ENCODE results near the gene TRNP1.
"Not testable (repeated sequence)": the region's sequence is repeated elsewhere in the genome, so short reads cannot be mapped to it uniquely, and the experiment has no call there.

TRNP1 gene, protein sequence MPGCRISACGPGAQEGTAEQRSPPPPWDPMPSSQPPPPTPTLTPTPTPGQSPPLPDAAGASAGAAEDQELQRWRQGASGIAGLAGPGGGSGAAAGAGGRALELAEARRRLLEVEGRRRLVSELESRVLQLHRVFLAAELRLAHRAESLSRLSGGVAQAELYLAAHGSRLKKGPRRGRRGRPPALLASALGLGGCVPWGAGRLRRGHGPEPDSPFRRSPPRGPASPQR

GRCh38 chr1:26993237-26994019 lies at the start of gene TRNP1:
TRNP1 (plus strand) TSS chr1:26993692; CDS start chr1:26993787, 95 bp downstream.
- no peak for DNase-seq (ENCODE audit: low spot score)

GRCh38 chr1:26945138-26945537 lies 48.4 kb upstream of the TRNP1 start:
- DNase-seq (ENCODE audit: low spot score) = no peak

- no peak for DNase-seq (ENCODE audit: low spot score)
These were observed 47.8 kb upstream of the TRNP1 start for GRCh38 chr1:26945728-26946127.

DNA sequence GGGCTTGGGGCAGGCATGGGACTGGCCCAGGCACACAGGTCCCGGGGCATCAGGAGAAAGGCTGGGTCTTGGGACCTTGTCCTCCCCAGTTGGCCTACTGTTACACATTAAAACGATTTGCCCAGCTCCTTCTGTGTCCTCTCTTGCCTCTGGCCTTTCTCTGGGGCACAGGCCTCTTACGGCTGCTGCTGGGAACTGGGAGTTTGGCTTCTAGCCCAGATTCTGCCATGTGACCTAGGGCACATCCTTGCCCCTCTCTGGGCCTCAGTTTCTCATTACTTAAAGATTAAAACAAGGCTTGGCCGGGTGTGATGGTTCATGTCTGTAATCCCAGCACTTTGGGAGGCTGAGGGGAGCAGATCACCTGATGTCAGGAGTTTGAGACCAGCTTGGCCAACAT lies 47.2 kb upstream of the TRNP1 start:
- peak; percentile 8 for DNase-seq (ENCODE audit: low spot score)

DNA sequence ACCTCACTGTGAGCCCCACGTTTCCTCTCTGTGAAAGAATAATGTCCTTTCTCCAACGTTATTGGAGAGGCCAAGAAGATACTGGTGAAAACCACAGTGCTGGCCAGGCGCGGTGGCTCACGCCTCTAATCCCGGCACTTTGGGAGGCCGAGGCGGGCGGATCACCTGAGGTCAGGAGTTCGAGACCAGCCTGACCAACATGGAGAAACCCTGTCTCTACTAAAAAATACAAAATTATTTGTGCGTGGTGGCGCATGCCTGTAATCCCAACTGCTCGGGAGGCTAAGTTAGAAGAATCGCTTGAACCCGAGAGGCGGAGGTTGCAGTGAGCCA lies 44.8 kb upstream of the TRNP1 start:
- DNase-seq (ENCODE audit: low spot score) = not testable (repeated sequence)

GRCh38 chr1:26949266-26949925 lies 44.1 kb upstream of the TRNP1 start:
- DNase-seq (ENCODE audit: low spot score) = no peak

GRCh38 chr1:26949926-26950319 lies 43.6 kb upstream of the TRNP1 start:
- DNase-seq (ENCODE audit: low spot score) = no peak

- DNase-seq (ENCODE audit: low spot score) = no peak
These were observed 42.9 kb upstream of the TRNP1 start for GRCh38 chr1:26950602-26951001.

- DNase-seq (ENCODE audit: low spot score) = no peak
These were observed 42.3 kb upstream of the TRNP1 start for GRCh38 chr1:26951216-26951615.

- DNase-seq (ENCODE audit: low spot score) = no peak
These were observed 41.5 kb upstream of the TRNP1 start for GRCh38 chr1:26951821-26952497.

DNA sequence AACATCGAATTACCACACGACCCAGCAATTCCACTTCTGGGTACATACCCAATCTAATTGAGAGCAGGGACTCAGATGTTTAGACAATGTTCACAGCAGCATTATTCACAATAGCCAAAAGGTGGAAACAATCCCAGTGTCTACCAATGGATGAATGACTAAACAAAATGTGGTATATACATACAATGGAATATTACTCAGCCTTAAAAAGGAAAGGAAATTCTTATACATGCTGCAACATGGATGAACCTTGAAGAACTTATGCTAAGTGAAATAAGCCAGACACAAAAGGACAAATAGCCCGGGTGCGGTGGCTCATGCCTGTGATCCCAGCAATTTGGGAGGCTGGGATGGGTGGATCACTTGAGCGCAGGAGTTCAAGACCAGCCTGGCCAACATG lies 40.1 kb upstream of the TRNP1 start:
- DNase-seq (ENCODE audit: low spot score) = no peak

DNA sequence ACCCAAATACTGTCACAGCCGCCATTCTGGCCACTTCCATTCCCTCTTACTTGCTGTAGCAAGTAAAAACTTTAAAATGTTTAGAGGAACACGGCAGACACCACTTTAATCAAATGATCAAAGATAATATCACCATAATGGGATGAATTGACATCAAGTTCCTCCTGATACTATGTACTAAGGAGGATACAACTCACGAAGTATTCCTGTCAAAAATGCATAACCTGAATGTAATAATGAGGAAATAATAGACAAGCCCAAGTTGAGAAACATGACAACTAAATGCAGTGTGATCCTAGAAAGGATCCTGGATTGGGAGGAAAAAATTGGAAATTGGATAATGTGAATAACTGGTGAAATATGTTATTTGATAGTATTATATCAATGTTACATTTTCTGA lies 37.2 kb upstream of the TRNP1 start:
- no peak for DNase-seq (ENCODE audit: low spot score)

DNA sequence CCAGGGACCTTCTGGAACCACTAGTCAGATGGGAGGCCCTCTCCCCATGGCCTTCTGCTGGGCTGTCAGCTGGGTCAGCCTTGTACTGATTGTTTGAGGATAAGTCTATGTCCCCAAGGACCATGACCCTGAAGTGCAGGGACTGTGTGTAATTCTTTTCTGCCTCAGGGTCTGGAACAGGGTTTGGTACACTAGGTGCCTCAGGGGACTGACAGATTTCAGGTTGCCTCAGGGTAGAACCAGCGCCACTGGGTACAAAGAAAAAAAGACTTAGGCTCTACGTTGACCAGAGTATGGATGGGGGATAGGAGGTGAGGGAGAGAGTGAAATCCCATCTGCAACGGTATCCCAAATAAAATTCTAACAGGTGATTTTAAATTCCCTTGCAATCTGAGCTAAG lies 36.2 kb upstream of the TRNP1 start:
- no peak for DNase-seq (ENCODE audit: low spot score)

GRCh38 chr1:26959270-26959669 lies 34.2 kb upstream of the TRNP1 start:
- DNase-seq (ENCODE audit: low spot score) = no peak

GRCh38 chr1:26959722-26960624 lies 33.5 kb upstream of the TRNP1 start, which contains the start of gene KDF1:
KDF1 (minus strand) TSS chr1:26960468; CDS start chr1:26952380, 8,088 bp downstream.
- no peak for DNase-seq (ENCODE audit: low spot score)

GRCh38 chr1:26960625-26960966 lies 32.9 kb upstream of the TRNP1 start:
- no peak for DNase-seq (ENCODE audit: low spot score)

GRCh38 chr1:26961826-26962225 lies 31.7 kb upstream of the TRNP1 start:
- DNase-seq (ENCODE audit: low spot score) = no peak

DNA sequence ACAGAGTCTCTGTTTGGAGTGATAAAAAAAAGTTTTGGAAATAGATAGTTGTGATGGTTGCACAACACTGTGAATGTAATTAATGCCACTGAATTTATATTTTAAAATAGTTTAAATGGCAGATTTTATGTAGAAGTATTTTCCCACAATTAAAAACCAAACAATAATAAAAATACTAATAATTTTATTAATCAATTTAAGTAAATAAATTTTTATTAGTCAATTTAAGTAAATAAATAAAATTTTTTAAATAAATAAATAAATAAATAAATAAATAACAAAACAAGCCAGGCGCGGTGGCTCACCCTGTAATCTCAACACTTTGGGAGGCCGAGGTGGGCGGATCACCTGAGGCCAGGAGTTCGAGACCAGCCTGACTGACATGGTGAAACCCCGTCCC lies 28.3 kb upstream of the TRNP1 start:
- DNase-seq (ENCODE audit: low spot score) = no peak

DNA sequence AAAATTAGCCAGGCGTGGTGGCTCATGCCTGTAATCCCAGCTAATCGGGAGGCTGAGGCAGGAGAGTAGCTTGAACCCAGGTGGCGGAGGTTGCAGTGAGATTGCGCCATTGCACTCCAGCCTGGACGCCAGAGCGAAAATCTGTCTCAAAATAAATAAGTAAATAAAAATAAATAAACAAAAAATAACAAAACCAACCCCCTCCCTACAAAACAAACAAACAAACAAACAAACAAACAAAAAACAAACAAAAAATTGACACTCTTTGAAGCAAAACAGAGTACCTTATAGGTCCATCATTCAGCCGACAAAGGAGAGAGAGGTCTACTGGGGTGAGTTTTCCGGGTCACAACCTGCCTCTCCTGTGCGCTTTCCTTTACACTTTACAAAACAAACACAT lies 27.9 kb upstream of the TRNP1 start:
- DNase-seq (ENCODE audit: low spot score) = no peak

GRCh38 chr1:26970810-26971209 lies 22.7 kb upstream of the TRNP1 start:
- no peak for DNase-seq (ENCODE audit: low spot score)

GRCh38 chr1:26971590-26971989 lies 21.9 kb upstream of the TRNP1 start:
- no peak for DNase-seq (ENCODE audit: low spot score)

- DNase-seq (ENCODE audit: low spot score) = no peak
These were observed 21.1 kb upstream of the TRNP1 start for GRCh38 chr1:26972390-26972789.

All from pons (tissue), 1 donor.